Thoracic aorta (tissue), 2 donors: ENCODE results near the gene STON2. TPM values are rescaled to one million over a fixed set of nuclear protein-coding genes. Genes with fewer than 3 reads are reported as not detected.
A peak's percentile ranks its signal among the peaks of the same experiment; 100 is the strongest.
"Not testable (repeated sequence)": the region's sequence is repeated elsewhere in the genome, so short reads cannot be mapped to it uniquely, and the experiment has no call there.

ENCODE experiments used
- ATAC-seq: fragments of 150-250 bp; one replicate; pipeline ENCODE4 v1.8.0; 2017; ENCODE audit warnings: low read depth; ENCODE audit not compliant: insufficient number of reproducible peaks, low FRiP score
- DNase-seq: peaks from one replicate; pipeline ENCODE4 v3.0.0-alpha.2; 2020; ENCODE audit warnings: low spot score
- H3K27ac ChIP-seq, 2 donors: fragments of 200-600 bp; sonication (generic); 1 replicate in 1 of 2; 2 replicates in 1 of 2; pipeline ENCODE4 v1.5.1; 2016; ENCODE audit warnings: mild to moderate bottlenecking in 2 of 2, moderate library complexity in 2 of 2
- H3K27me3 ChIP-seq: fragments of 200-600 bp; sonication (generic); replicated peaks from 2 replicates; pipeline ENCODE4 v1.6.0; 2016; ENCODE audit warnings: mild to moderate bottlenecking; ENCODE audit not compliant: insufficient read depth
- H3K36me3 ChIP-seq: fragments of 200-600 bp; sonication (generic); one replicate; pipeline ENCODE4 v1.5.1; 2016
- H3K4me1 ChIP-seq, 2 donors: fragments of 200-600 bp; sonication (generic); 1 replicate in 1 of 2; 2 replicates in 1 of 2; pipeline versions ENCODE4 v1.5.1 to v1.6.0; 2016; ENCODE audit warnings: low read depth in 2 of 2, mild to moderate bottlenecking in 1 of 2; ENCODE audit not compliant: control insufficient read depth in 1 of 2
- H3K4me3 ChIP-seq: fragments of 200-600 bp; sonication (generic); 2 replicates; pipeline ENCODE4 v1.5.1; 2016; ENCODE audit warnings: mild to moderate bottlenecking
- H3K9me3 ChIP-seq: fragments of 200-600 bp; sonication (generic); 2 replicates; pipeline ENCODE4 v1.5.1; 2016
- CTCF ChIP-seq: fragments of 200-600 bp; sonication (generic); IDR thresholded peaks from one replicate; pipeline ENCODE4 v1.5.1; 2019; ENCODE audit warnings: antibody characterized with exemption
- total RNA-seq, 2 donors: library from RNA; depleted of rRNA; stranded (reverse); fragments of >200 nt; gene quantifications; one replicate each; pipeline versions ENCODE4 v1.1.0 to v1.2.3, GENCODE V29; 2016

STON2 gene
- total RNA-seq, 2 donors from 2014 or later: 8.1 to 10.4 TPM

DNA sequence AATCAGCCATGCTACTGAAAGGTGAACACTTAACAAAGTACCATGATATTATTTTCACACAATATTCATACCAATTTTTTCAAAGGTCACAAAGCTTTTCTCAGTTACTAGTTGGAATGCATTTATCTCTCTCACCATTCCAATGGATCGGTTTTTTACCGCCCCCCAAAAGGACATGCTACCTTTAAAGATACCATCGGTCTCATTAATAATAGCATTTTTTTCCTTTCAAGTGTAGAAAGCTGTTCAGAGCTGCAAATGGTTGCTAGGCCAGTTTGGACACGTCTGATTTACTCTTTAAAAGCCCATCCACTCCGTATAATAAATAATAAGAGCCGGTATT is 34.9 kb upstream of the STON2 start:
- TF ChIP-seq CTCF: no peak
- H3K9me3 ChIP-seq: no peaks in the 10 kb centered on the region
- H3K4me3 ChIP-seq: peak overlapping the region; percentile 71
- H3K4me1 ChIP-seq: peaks cover 0 to 18% of the 10 kb centered on the region in 2 donors
- H3K27ac ChIP-seq: no peak overlapping the region
- DNase-seq (no peak), ATAC-seq (no peak)
- H3K36me3 ChIP-seq: no peaks in the 10 kb centered on the region
- H3K27me3 ChIP-seq: no peaks in the 10 kb centered on the region

- no peaks in the 10 kb centered on the region for H3K9me3 ChIP-seq
- no peak overlapping the region for H3K27ac ChIP-seq
- DNase-seq (no peak), ATAC-seq (no peak)
- no peak for TF ChIP-seq CTCF
- H3K4me3 ChIP-seq: no peak overlapping the region
- no peaks in the 10 kb centered on the region for H3K36me3 ChIP-seq
- peaks cover 0 to 18% of the 10 kb centered on the region in 2 donors for H3K4me1 ChIP-seq
- no peaks in the 10 kb centered on the region for H3K27me3 ChIP-seq
Observed at GRCh38 chr14:81434230-81434629, 34.1 kb upstream of the STON2 start.

DNA sequence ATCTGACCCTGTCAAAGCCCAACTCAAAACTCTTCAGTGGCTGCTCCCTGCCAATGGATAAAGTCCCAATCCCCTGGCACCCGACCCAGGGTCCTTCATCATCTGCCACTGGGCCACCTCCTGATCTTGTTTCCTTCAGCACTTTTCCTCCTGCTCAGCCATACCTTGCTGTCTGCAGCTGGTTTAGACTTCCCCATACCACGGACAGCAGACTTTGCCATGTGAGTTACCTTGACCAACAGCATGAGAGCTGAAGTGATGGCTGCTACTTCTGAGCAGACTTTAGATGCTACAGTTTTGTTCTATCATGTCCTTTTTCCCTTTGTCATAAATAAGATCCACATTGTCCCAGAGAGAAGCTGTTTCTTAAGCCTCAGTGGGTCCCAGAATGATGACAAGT is 33.3 kb upstream of the STON2 start:
- H3K27ac ChIP-seq: no peak overlapping the region

GRCh38 chr14:81432219-81432661 is 32.1 kb upstream of the STON2 start:
- Histone ChIP-seq H3K27me3 (no peaks in the 10 kb centered on the region), H3K4me3 (no peak overlapping the region), H3K36me3 (no peaks in the 10 kb centered on the region), H3K9me3 (no peaks in the 10 kb centered on the region), H3K27ac (no peak overlapping the region), H3K4me1 (peaks cover 0 to 18% of the 10 kb centered on the region in 2 donors)
- no peak for TF ChIP-seq CTCF
- DNase-seq: no peak
- no peak for ATAC-seq

More for the DNA sequence above, 33.3 kb upstream of the STON2 start:
- H3K9me3 ChIP-seq: no peaks in the 10 kb centered on the region
- no peak for ATAC-seq
- DNase-seq: no peak
- H3K27me3 ChIP-seq: no peaks in the 10 kb centered on the region
- H3K4me1 ChIP-seq: peaks cover 0 to 18% of the 10 kb centered on the region in 2 donors
- no peak for TF ChIP-seq CTCF
- no peaks in the 10 kb centered on the region for H3K36me3 ChIP-seq
- H3K4me3 ChIP-seq: no peak overlapping the region

DNA sequence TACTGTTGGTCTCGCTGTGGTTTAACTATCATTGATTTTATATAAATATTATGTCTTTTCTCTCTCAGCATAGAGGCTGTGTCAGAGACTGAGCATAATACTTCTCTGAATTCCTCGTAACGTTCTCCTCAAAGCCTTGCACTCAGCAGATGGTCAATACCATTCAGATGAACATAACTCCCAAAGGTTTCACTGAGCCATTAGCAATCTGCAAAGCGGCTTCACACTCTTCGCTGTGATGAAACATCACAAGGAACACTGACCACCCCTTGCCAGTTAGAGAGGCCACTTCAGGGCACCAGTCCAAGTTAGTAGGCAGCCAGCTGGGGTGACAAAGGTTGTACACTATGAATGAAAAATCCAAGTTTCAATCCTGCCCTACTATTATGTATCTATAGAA is 30.1 kb upstream of the STON2 start:
- H3K27ac ChIP-seq: no peak overlapping the region
- H3K9me3 ChIP-seq: no peaks in the 10 kb centered on the region
- ATAC-seq (no peak), DNase-seq (no peak)
- no peak overlapping the region for H3K4me3 ChIP-seq
- no peak for TF ChIP-seq CTCF
- H3K27me3 ChIP-seq: no peaks in the 10 kb centered on the region
- peaks cover 0 to 3% of the 10 kb centered on the region in 2 donors for H3K4me1 ChIP-seq
- H3K36me3 ChIP-seq: no peaks in the 10 kb centered on the region

GRCh38 chr14:81429749-81430148 is 29.6 kb upstream of the STON2 start:
- not testable (repeated sequence) for H3K9me3 ChIP-seq, H3K27ac ChIP-seq, H3K27me3 ChIP-seq, ATAC-seq, H3K4me3 ChIP-seq, H3K4me1 ChIP-seq, DNase-seq, H3K36me3 ChIP-seq
